Measurements from ENCODE around the gene PAN3. TPM values are rescaled to one million over a fixed set of nuclear protein-coding genes. Genes with fewer than 3 reads are reported as not detected.
A peak's percentile ranks its signal among the peaks of the same experiment; 100 is the strongest.

Gene PAN3
- total and polyA plus RNA-seq, 4 donors: 10.3 to 65.4 (median 23.5) TPM

DNA sequence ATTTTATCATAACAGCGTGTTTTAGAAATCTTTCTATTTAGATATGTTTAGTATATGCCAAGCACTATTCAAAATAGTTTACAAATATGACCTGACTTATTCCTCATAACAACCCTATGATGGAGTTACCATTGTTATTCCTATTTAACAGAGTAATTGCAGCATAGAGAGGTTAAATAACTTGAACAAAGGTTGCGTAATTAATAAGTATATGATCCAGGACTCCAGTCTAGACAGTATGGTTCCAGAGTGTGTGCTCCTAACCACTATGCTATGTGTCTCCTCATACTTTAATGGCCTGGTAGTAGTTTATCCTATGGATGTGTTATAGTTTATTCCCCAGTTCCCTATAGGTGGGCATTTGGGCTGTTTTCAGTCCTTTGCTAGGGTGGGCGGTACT, 145.3 kb downstream of the PAN3 start:
- Histone ChIP-seq H3K36me3 (ENCODE audit: control insufficient read depth in 4 of 4, insufficient read depth in 4 of 4, low read length in 4 of 4) (peaks cover 6 to 19% (median 13%) of the 10 kb centered on the region in 4 donors), H3K4me3 (no peak overlapping the region), H3K27ac (ENCODE audit: low read depth in 1 of 2, low read length in 1 of 2) (no peak overlapping the region), H3K4me1 (ENCODE audit: control insufficient read depth in 5 of 5, insufficient read depth in 5 of 5, low read length in 5 of 5) (no peaks in the 10 kb centered on the region), H3K9ac (ENCODE audit: insufficient read depth in 1 of 2, low read length in 2 of 2) (no peak overlapping the region), H3K27me3 (ENCODE audit: control insufficient read depth in 3 of 3, insufficient read depth in 3 of 3, low read length in 2 of 3) (no peaks in the 10 kb centered on the region), H3K9me3 (ENCODE audit: control insufficient read depth in 4 of 4, insufficient read depth in 3 of 4, low read length in 3 of 4) (no peaks in the 10 kb centered on the region)
- no peak for DNase-seq
- no peak for ATAC-seq (ENCODE audit: insufficient read depth, low FRiP score)
- WGBS, 2 donors: 97 to 99% methylated on average over 3 of the region's 3 CpGs
- TF ChIP-seq CTCF (IDR thresholded peaks at IDR 0.05; ENCODE audit: control extremely low read depth, extremely low read depth): no peak

DNA sequence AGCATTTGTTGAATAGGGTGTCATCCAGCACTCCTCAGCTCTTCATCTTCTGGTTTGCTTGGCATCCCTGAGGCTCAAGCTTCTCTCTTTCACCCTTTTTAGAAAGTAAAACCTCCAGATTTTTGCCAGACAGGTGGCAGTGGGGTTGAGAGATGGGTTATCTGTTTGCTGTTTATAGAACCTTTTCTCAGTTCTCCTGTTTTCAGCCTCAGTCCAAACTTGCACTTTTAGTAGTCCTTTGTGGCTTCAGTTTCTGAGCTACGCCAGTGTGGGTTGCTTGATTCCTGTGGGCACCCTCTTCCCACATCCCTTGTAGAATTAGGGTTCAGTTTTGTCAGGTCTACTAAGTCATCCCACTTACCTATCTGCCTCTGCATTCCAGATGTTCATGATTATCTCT, 147.9 kb downstream of the PAN3 start:
- H3K36me3 ChIP-seq (ENCODE audit: control insufficient read depth in 4 of 4, insufficient read depth in 4 of 4, low read length in 4 of 4): peaks cover 9 to 17% (median 14%) of the 10 kb centered on the region in 4 donors
- no peaks in the 10 kb centered on the region for H3K9me3 ChIP-seq (ENCODE audit: control insufficient read depth in 4 of 4, insufficient read depth in 3 of 4, low read length in 3 of 4)
- no peaks in the 10 kb centered on the region for H3K4me1 ChIP-seq (ENCODE audit: control insufficient read depth in 5 of 5, insufficient read depth in 5 of 5, low read length in 5 of 5)
- ATAC-seq (ENCODE audit: insufficient read depth, low FRiP score) (no peak), DNase-seq (no peak)
- 86 to 91% methylated on average over 1 of the region's 1 CpG for WGBS, 2 donors
- H3K27me3 ChIP-seq (ENCODE audit: control insufficient read depth in 3 of 3, insufficient read depth in 3 of 3, low read length in 2 of 3): no peaks in the 10 kb centered on the region
- no peak overlapping the region for H3K9ac ChIP-seq (ENCODE audit: insufficient read depth in 1 of 2, low read length in 2 of 2)
- H3K4me3 ChIP-seq: no peak overlapping the region
- no peak for TF ChIP-seq CTCF (IDR thresholded peaks at IDR 0.05; ENCODE audit: control extremely low read depth, extremely low read depth)
- H3K27ac ChIP-seq (ENCODE audit: low read depth in 1 of 2, low read length in 1 of 2): no peak overlapping the region

- Histone ChIP-seq H3K4me1 (ENCODE audit: control insufficient read depth in 5 of 5, insufficient read depth in 5 of 5, low read length in 5 of 5) (peaks cover 0 to 5% (median 2%) of the 10 kb centered on the region in 5 donors), H3K9me3 (ENCODE audit: control insufficient read depth in 4 of 4, insufficient read depth in 3 of 4, low read length in 3 of 4) (no peaks in the 10 kb centered on the region), H3K27ac (ENCODE audit: low read depth in 1 of 2, low read length in 1 of 2) (no peak overlapping the region), H3K36me3 (ENCODE audit: control insufficient read depth in 4 of 4, insufficient read depth in 4 of 4, low read length in 4 of 4) (peaks cover 0 to 15% (median 6%) of the 10 kb centered on the region in 4 donors), H3K4me3 (no peak overlapping the region), H3K27me3 (ENCODE audit: control insufficient read depth in 3 of 3, insufficient read depth in 3 of 3, low read length in 2 of 3) (no peaks in the 10 kb centered on the region), H3K9ac (ENCODE audit: insufficient read depth in 1 of 2, low read length in 2 of 2) (no peak overlapping the region)
- 91% methylated on average over 3 of the region's 3 CpGs for WGBS, 2 donors
- DNase-seq (no peak), ATAC-seq (ENCODE audit: insufficient read depth, low FRiP score) (no peak)
- no peak for TF ChIP-seq CTCF (IDR thresholded peaks at IDR 0.05; ENCODE audit: control extremely low read depth, extremely low read depth)
These were observed 159.0 kb downstream of the PAN3 start for GRCh38 chr13:28297341-28297740.

- Histone ChIP-seq H3K36me3 (ENCODE audit: control insufficient read depth in 4 of 4, insufficient read depth in 4 of 4, low read length in 4 of 4) (peaks cover 0 to 4% (median under 1%) of the 10 kb centered on the region in 4 donors), H3K27ac (ENCODE audit: low read depth in 1 of 2, low read length in 1 of 2) (no peak overlapping the region), H3K9ac (ENCODE audit: insufficient read depth in 1 of 2, low read length in 2 of 2) (no peak overlapping the region), H3K4me3 (no peak overlapping the region), H3K4me1 (ENCODE audit: control insufficient read depth in 5 of 5, insufficient read depth in 5 of 5, low read length in 5 of 5) (peaks cover 0 to 5% (median 2%) of the 10 kb centered on the region in 5 donors), H3K9me3 (ENCODE audit: control insufficient read depth in 4 of 4, insufficient read depth in 3 of 4, low read length in 3 of 4) (no peaks in the 10 kb centered on the region), H3K27me3 (ENCODE audit: control insufficient read depth in 3 of 3, insufficient read depth in 3 of 3, low read length in 2 of 3) (no peaks in the 10 kb centered on the region)
- TF ChIP-seq CTCF (IDR thresholded peaks at IDR 0.05; ENCODE audit: control extremely low read depth, extremely low read depth): no peak
- ATAC-seq (ENCODE audit: insufficient read depth, low FRiP score) (no peak), DNase-seq (peak in 2 of 3 donors; percentile 63 to 77)
- 61 to 82% methylated on average over 2 of the region's 2 CpGs for WGBS, 2 donors
These were observed 161.6 kb downstream of the PAN3 start for GRCh38 chr13:28299916-28300315.

Data from lung (tissue), 12 donors.